HepG2 (cell line): Measurements from ENCODE around the gene CEP250. TPM values are rescaled to one million over a fixed set of nuclear protein-coding genes. Genes with fewer than 3 reads are reported as not detected.

ENCODE experiments used
- AHDC1 ChIP-seq: sonication (generic); formaldehyde crosslinking; IDR thresholded peaks from 2 replicates; pipeline ENCODE4 v1.5.1; 2020; ENCODE audit warnings: mild to moderate bottlenecking, missing genetic modification reagents, borderline replicate concordance
- ATF7 ChIP-seq, 2 experiments: fragments of 450-650 bp in 1 of 2; sonication (generic) in 1 of 2; formaldehyde crosslinking in 1 of 2; IDR thresholded peaks; 2 replicates each; pipeline versions ENCODE4 v1.4.0 to v1.6.1; 2016 to 2020; ENCODE audit warnings: antibody characterized with exemption in 1 of 2, mild to moderate bottlenecking in 1 of 2, missing genetic modification reagents in 1 of 2
- FOXO4 ChIP-seq: sonication (generic); formaldehyde crosslinking; conservative IDR thresholded peaks from 2 replicates; pipeline ENCODE4 v1.8.1; 2023; ENCODE audit warnings: missing genetic modification reagents
- PREB ChIP-seq: sonication (generic); formaldehyde crosslinking; IDR thresholded peaks from 2 replicates; pipeline ENCODE4 v1.4.0; 2020; ENCODE audit warnings: missing genetic modification reagents
- TCF7 ChIP-seq: sonication (generic); IDR thresholded peaks from 2 replicates; pipeline ENCODE4 v1.6.1; 2016; ENCODE audit warnings: antibody characterized with exemption, low read depth
- ZMYM2 ChIP-seq: sonication (generic); formaldehyde crosslinking; IDR thresholded peaks from 2 replicates; pipeline ENCODE4 v1.8.0; 2022; ENCODE audit warnings: mild to moderate bottlenecking, missing genetic modification reagents
- ZNF264 ChIP-seq: sonication (generic); formaldehyde crosslinking; IDR thresholded peaks from 2 replicates; pipeline ENCODE4 v1.4.0; 2020; ENCODE audit warnings: missing genetic modification reagents
- ZNF280B ChIP-seq: sonication (generic); formaldehyde crosslinking; IDR thresholded peaks from 2 replicates; pipeline ENCODE4 v1.5.0; 2020; ENCODE audit warnings: missing genetic modification reagents, mild to moderate bottlenecking, borderline replicate concordance
- ZNF33A ChIP-seq: sonication (generic); formaldehyde crosslinking; IDR thresholded peaks from 2 replicates; pipeline ENCODE4 v1.5.1; 2020; ENCODE audit warnings: missing genetic modification reagents, mild to moderate bottlenecking, moderate library complexity, borderline replicate concordance
- ZNF552 ChIP-seq: sonication (generic); formaldehyde crosslinking; IDR thresholded peaks from 2 replicates; pipeline ENCODE4 v1.9.0; 2022; ENCODE audit warnings: missing genetic modification reagents, mild to moderate bottlenecking, borderline replicate concordance
- ZNF781 ChIP-seq: sonication (generic); formaldehyde crosslinking; IDR thresholded peaks from 2 replicates; pipeline ENCODE4 v1.5.1; 2020; ENCODE audit warnings: borderline replicate concordance, mild to moderate bottlenecking, missing genetic modification reagents; ENCODE audit errors: not compliant biosample characterization
- ZNF883 ChIP-seq: sonication (generic); formaldehyde crosslinking; IDR thresholded peaks from 2 replicates; pipeline ENCODE4 v1.5.1; 2020; ENCODE audit warnings: mild to moderate bottlenecking, missing genetic modification reagents; ENCODE audit errors: not compliant biosample characterization
- polyA plus RNA-seq, 8 experiments: library from polyadenylated mRNA; depleted of rRNA in 3 of 8; stranded (reverse) in 7 of 8; unstranded in 1 of 8; fragments of >200 nt; fragmentation: Illumina TruSeq in 4 of 8; extraction: Trizol in 4 of 8; gene quantifications; 2 replicates each; pipeline versions ENCODE4 v1.2.1 to v1.2.3, GENCODE V29; 2011 to 2016; ENCODE audit warnings: low read depth in 4 of 8, missing spikeins in 1 of 8, mixed read lengths in 1 of 8; ENCODE audit not compliant: insufficient read depth in 1 of 8
- total RNA-seq, 5 experiments: library from RNA; depleted of rRNA; stranded (reverse); fragments of >200 nt; fragmentation: Illumina TruSeq; extraction: Trizol; gene quantifications; 2 replicates each; pipeline ENCODE4 v1.2.3, GENCODE V29; 2016; ENCODE audit warnings: low read depth in 1 of 5
- TF ChIP-seq, protein P1 (sequence below): sonication (generic); formaldehyde crosslinking; IDR thresholded peaks from 2 replicates; pipeline ENCODE4 v1.9.0; 2021; ENCODE audit warnings: missing genetic modification reagents, borderline replicate concordance

The CEP250 gene
- total and polyA plus RNA-seq, 2 of the 13 experiments (the other 11 are each of a cell fraction or from before 2014, with no cell fraction given): 28.8 to 55.3 TPM

DNA sequence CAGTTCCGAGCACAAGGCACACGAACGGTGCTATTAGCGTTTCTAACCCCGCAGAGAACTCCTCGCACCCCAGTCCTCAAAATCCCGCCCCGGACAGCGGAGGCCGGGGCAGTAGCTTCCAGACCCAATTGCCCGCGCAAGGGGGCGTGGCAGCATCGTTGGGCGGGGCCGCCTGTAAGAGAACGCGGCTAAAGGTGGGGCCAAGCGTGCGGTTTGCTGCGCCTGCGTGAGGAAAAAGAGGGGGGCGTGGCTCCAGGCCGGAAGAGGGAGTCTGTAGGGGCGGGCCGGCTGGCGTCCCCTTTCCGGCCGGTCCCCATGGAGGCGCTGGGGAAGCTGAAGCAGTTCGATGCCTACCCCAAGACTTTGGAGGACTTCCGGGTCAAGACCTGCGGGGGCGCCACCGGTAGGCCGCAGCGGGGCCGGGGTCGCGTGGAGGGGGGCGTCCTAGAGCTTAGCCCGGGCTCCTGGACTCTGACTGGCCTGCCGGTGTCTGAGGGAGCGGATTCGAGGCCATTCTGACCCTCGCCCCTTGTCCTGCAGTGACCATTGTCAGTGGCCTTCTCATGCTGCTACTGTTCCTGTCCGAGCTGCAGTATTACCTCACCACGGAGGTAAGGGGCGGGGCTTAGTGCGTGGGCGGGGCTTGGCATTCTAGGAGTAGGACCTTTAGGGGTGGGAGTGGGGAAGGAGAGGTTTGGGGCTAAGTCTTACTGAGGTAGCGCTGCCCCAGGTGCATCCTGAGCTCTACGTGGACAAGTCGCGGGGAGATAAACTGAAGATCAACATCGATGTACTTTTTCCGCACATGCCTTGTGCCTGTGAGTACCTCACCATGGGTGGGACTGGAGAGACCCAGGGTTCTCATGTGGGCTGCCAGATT lies 86.6 kb downstream of the CEP250 start, which contains the start of gene ERGIC3 (continued):
- no peak for TF ChIP-seq PREB (CRISPR knock-in tag)
- no peak; the same call in 1 of the 2 replicates for TF ChIP-seq TCF7
- TF ChIP-seq ATF7 (IDR thresholded peaks at IDR 0.05): 0 out of 2 replicates have a peak, but pooled peaks have one; percentile 36
- 0 out of 2 replicates have a peak, but pooled peaks have one; percentile 23 for TF ChIP-seq ATF7 (CRISPR knock-in tag; IDR thresholded peaks at IDR 0.05)
- TF ChIP-seq ZNF280B (CRISPR knock-in tag): peak; percentile 97; the same call in 1 of the 2 replicates
- peak; percentile 76; the same call in 1 of the 2 replicates for TF ChIP-seq ZNF552
- peak; percentile 41; the same call in 1 of the 2 replicates for TF ChIP-seq ZNF264
- peak; percentile 94 for TF ChIP-seq ZMYM2 (CRISPR knock-in tag)
- TF ChIP-seq FOXO4: no peak
- 0 out of 2 replicates have a peak, but pooled peaks have one; percentile 38 for TF ChIP-seq ZNF33A
- peak; percentile 64 for TF ChIP-seq ZNF781 (CRISPR knock-in tag)
- TF ChIP-seq AHDC1: peak; percentile 43; the same call in 1 of the 2 replicates
- peak; percentile 97 for TF ChIP-seq ZNF883 (CRISPR knock-in tag)
- TF ChIP-seq, protein P1, sequence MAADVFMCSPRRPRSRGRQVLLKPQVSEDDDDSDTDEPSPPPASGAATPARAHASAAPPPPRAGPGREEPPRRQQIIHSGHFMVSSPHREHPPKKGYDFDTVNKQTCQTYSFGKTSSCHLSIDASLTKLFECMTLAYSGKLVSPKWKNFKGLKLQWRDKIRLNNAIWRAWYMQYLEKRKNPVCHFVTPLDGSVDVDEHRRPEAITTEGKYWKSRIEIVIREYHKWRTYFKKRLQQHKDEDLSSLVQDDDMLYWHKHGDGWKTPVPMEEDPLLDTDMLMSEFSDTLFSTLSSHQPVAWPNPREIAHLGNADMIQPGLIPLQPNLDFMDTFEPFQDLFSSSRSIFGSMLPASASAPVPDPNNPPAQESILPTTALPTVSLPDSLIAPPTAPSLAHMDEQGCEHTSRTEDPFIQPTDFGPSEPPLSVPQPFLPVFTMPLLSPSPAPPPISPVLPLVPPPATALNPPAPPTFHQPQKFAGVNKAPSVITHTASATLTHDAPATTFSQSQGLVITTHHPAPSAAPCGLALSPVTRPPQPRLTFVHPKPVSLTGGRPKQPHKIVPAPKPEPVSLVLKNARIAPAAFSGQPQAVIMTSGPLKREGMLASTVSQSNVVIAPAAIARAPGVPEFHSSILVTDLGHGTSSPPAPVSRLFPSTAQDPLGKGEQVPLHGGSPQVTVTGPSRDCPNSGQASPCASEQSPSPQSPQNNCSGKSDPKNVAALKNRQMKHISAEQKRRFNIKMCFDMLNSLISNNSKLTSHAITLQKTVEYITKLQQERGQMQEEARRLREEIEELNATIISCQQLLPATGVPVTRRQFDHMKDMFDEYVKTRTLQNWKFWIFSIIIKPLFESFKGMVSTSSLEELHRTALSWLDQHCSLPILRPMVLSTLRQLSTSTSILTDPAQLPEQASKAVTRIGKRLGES (CRISPR knock-in tag): no peak
